HG03196 (cell line): ENCODE measurements around the gene PRKG2.
"Not testable (repeated sequence)": the region's sequence is repeated elsewhere in the genome, so short reads cannot be mapped to it uniquely, and the experiment has no call there.

Experiments used
- ATAC-seq: cut with Tn5 transposase; IDR thresholded peaks from one replicate; pipeline ENCODE4 v1.9.1; 2021; ENCODE audit not compliant: unreplicated experiment

PRKG2 gene

GRCh38 chr4:81214881-81215868 is at the start of gene PRKG2:
PRKG2 (minus strand) TSS chr4:81215222; CDS start chr4:81205047, 10,175 bp downstream.
- no peak for ATAC-seq

- ATAC-seq, result no peak
Measured at GRCh38 chr4:81260443-81261101, 45.5 kb upstream of the PRKG2 start.

- ATAC-seq, result no peak
Measured at GRCh38 chr4:81258841-81259550, 44.0 kb upstream of the PRKG2 start.

- no peak for ATAC-seq
Measured at GRCh38 chr4:81257816-81258215, 42.8 kb upstream of the PRKG2 start.

- no peak for ATAC-seq
Measured at GRCh38 chr4:81257021-81257420, 42.0 kb upstream of the PRKG2 start.

- ATAC-seq, result no peak
Measured at GRCh38 chr4:81256059-81256970, 41.3 kb upstream of the PRKG2 start.

- ATAC-seq, result no peak
Measured at GRCh38 chr4:81255524-81255923, 40.5 kb upstream of the PRKG2 start.

GRCh38 chr4:81250430-81250829 is 35.4 kb upstream of the PRKG2 start:
- no peak for ATAC-seq

- ATAC-seq, result no peak
Measured at GRCh38 chr4:81245218-81246009, 30.4 kb upstream of the PRKG2 start.

GRCh38 chr4:81237791-81238190 is 22.8 kb upstream of the PRKG2 start:
- no peak for ATAC-seq

GRCh38 chr4:81235982-81236749 is 21.1 kb upstream of the PRKG2 start:
- ATAC-seq, result no peak

GRCh38 chr4:81227968-81228367 is 12.9 kb upstream of the PRKG2 start:
- ATAC-seq, result no peak

GRCh38 chr4:81227138-81227537 is 12.1 kb upstream of the PRKG2 start:
- ATAC-seq, result no peak

- ATAC-seq, result no peak
Measured at GRCh38 chr4:81225252-81225651, 10.2 kb upstream of the PRKG2 start.

GRCh38 chr4:81222082-81222472 is 7.1 kb upstream of the PRKG2 start:
- not testable (repeated sequence) for ATAC-seq

- ATAC-seq, result no peak
Measured at GRCh38 chr4:81221303-81222081, 6.5 kb upstream of the PRKG2 start.

- ATAC-seq, result no peak
Measured at GRCh38 chr4:81220271-81220670, 5.2 kb upstream of the PRKG2 start.

- no peak for ATAC-seq
Measured at GRCh38 chr4:81218206-81218605, 3.2 kb upstream of the PRKG2 start.
